PC-3 (cell line): ENCODE measurements around the gene PLEKHG4.

Experiments
- CTCF ChIP-seq: fragments of 300-600 bp; sonication (generic); conservative IDR thresholded peaks from 2 replicates; pipeline ENCODE4 v1.5.1; 2017; ENCODE audit warnings: antibody characterized with exemption, low read depth, mild to moderate bottlenecking, low read length
- EZH2 ChIP-seq: fragments of 300-600 bp; sonication (generic); IDR thresholded peaks from one replicate; pipeline ENCODE4 v1.6.1; 2017; ENCODE audit warnings: antibody characterized with exemption, mild to moderate bottlenecking, low read length; ENCODE audit not compliant: unreplicated experiment
- EZH2phosphoT487 ChIP-seq: fragments of 300-600 bp; sonication (generic); IDR thresholded peaks from 2 replicates; pipeline ENCODE4 v1.6.1; 2018; ENCODE audit warnings: mild to moderate bottlenecking, antibody characterized with exemption, low read length, borderline replicate concordance

DNA sequence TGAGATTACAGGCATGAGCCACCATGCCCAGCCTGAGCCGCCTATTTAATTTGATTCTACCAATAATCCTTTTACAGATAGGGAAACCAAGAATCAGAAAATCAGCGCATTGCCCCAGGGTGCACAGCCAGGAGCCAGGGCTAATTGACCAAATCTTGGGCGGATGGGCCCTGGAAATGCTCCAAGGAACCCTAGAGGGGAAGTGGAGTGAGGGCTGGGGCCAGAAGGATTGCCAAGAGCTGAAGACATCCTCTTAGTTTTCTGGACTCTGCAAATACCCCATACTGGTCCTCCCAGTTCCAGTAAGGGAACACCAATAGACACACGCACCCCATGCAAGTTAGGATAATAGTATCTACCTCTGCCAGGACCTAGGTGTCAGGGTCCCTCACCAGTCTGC is 35.9 kb upstream of the PLEKHG4 start:
- TF ChIP-seq EZH2phosphoT487 (no peak), CTCF (no peak), EZH2 (no peak)
